ENCODE results near the gene CD82.

- TF ChIP-seq CTCF (IDR thresholded peaks at IDR 0.05) (no peak), POLR2A (IDR thresholded peaks at IDR 0.05) (no peak)
These were observed 27.8 kb upstream of the CD82 start for GRCh38 chr11:44537679-44538078.

Measured in breast epithelium (tissue), 3 donors.